Common myeloid progenitor, CD34-positive (primary cell): ENCODE data around the gene GTSF1L.

ENCODE experiments used
- CTCF ChIA-PET: fragments of 350-600 bp; sonication (Branson Sonifier 250); formaldehyde crosslinking; loops from one replicate; lab custom pipeline; 2021; ENCODE audit warnings: antibody characterized with exemption; lab: Charles Lee
- POLR2A ChIA-PET: fragments of 350-600 bp; sonication (Branson Sonifier 250); formaldehyde crosslinking; loops from one replicate; lab custom pipeline; 2021; ENCODE audit warnings: antibody characterized with exemption; lab: Charles Lee
- DNase-seq, 3 donors: peaks; one replicate each; pipeline versions ENCODE4 v3.0.0 to v3.0.0-alpha.2; 2013
- H3K27ac ChIP-seq, 2 experiments: 1 replicate in 1 of 2; 2 replicates in 1 of 2; pipeline ENCODE4 v1.7.0; 2013; ENCODE audit warnings: inconsistent platforms in 2 of 2, low read length in 2 of 2, mild to moderate bottlenecking in 2 of 2, low read depth in 1 of 2, moderate library complexity in 1 of 2; ENCODE audit not compliant: severe bottlenecking in 2 of 2, insufficient read depth in 1 of 2, poor library complexity in 1 of 2
- H3K27me3 ChIP-seq, 5 experiments: replicated peaks in 2 of 5; 1 replicate in 3 of 5; 2 replicates in 2 of 5; pipeline versions ENCODE4 v1.6.1 to v1.7.0; 2013; ENCODE audit warnings: low read length in 4 of 5, mild to moderate bottlenecking in 2 of 5, moderate library complexity in 2 of 5, inconsistent platforms in 1 of 5; ENCODE audit not compliant: insufficient read depth in 5 of 5, control insufficient read depth in 4 of 5
- H3K36me3 ChIP-seq, 4 experiments: 1 replicate in 2 of 4; 2 replicates in 2 of 4; pipeline versions ENCODE4 v1.6.1 to v1.7.0; 2013; ENCODE audit warnings: low read length in 3 of 4, control low read depth in 1 of 4, mild to moderate bottlenecking in 1 of 4; ENCODE audit not compliant: control insufficient read depth in 4 of 4, insufficient read depth in 4 of 4
- H3K4me1 ChIP-seq, 4 experiments: 1 replicate in 3 of 4; 2 replicates in 1 of 4; pipeline versions ENCODE4 v1.6.1 to v1.7.1; 2013; ENCODE audit warnings: low read length in 3 of 4, mild to moderate bottlenecking in 3 of 4, control low read depth in 1 of 4, inconsistent platforms in 1 of 4, moderate library complexity in 1 of 4; ENCODE audit not compliant: control insufficient read depth in 4 of 4, insufficient read depth in 4 of 4; ENCODE audit errors: control extremely low read depth in 1 of 4
- H3K4me3 ChIP-seq, 7 experiments: 1 replicate in 4 of 7; 2 replicates in 3 of 7; pipeline versions ENCODE4 v1.5.1 to v1.7.0; 2013; ENCODE audit warnings: mild to moderate bottlenecking in 7 of 7, low read length in 6 of 7, moderate library complexity in 6 of 7, inconsistent platforms in 2 of 7, low read depth in 2 of 7, control low read depth in 1 of 7; ENCODE audit not compliant: insufficient read depth in 4 of 7, control insufficient read depth in 1 of 7; ENCODE audit errors: extremely low read depth in 1 of 7
- H3K9me3 ChIP-seq, 5 experiments: 1 replicate in 4 of 5; 2 replicates in 1 of 5; pipeline versions ENCODE4 v1.6.1 to v1.7.1; 2013; ENCODE audit warnings: low read length in 4 of 5, mild to moderate bottlenecking in 2 of 5, inconsistent platforms in 1 of 5, low read depth in 1 of 5, moderate library complexity in 1 of 5; ENCODE audit not compliant: control insufficient read depth in 4 of 5, insufficient read depth in 2 of 5; ENCODE audit errors: control extremely low read depth in 1 of 5
- WGBS: methylation state at CpG from one replicate; pipeline ENCODE4 v1.1.5; 2013; ENCODE audit not compliant: insufficient coverage; 5-methylcytosine and 5-hydroxymethylcytosine counted together

Gene GTSF1L

DNA sequence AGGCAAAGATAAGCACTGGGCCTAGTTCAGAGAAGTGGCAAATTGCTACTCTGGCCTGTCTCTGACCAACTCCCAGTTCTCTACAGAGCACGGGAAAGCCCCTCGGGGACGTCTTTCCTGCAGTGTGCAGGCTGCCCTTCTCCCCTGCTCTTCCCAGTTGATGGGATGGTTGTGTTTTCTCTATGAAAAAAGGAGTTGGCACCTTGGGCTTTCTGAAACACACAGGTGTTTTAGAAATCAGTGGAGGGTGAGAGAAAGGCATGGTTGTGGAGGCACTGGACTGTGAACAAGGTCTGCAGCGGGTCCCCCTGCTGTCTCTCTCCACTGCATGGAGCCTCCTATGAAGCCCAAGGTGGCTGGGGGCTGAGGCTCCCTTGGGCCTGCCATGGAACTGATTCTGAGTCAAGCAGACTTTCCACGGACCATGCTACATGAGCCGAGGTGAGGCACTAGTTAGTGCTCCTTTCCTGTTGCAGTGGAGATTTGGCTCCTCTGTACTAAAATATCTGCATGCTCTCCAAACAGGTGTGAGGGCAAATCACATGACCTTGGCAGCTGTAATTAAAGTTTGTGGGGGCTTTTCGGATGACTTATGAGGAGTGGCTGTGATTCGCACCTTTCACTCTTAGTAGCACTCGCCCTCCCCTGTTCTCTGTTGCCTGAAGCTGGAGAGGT, 16.3 kb downstream of the GTSF1L start:
- Histone ChIP-seq H3K27me3 (no peaks in the 10 kb centered on the region), H3K4me3 (no peak overlapping the region), H3K4me1 (no peaks in the 10 kb centered on the region), H3K27ac (no peak overlapping the region), H3K9me3 (no peaks in the 10 kb centered on the region), H3K36me3 (peaks cover 4 to 75% (median 16%) of the 10 kb centered on the region in 4 experiments)
- CTCF ChIA-PET, result interaction anchor here (0.7 kb wide), 1 partner anchor 18 kb away, joined by 4 read pairs; no protein-coding TSS in a partner anchor
- 97% methylated on average over 9 of the region's 9 CpGs for WGBS
- POLR2A ChIA-PET, result no interaction called here
- no peak for DNase-seq

DNA sequence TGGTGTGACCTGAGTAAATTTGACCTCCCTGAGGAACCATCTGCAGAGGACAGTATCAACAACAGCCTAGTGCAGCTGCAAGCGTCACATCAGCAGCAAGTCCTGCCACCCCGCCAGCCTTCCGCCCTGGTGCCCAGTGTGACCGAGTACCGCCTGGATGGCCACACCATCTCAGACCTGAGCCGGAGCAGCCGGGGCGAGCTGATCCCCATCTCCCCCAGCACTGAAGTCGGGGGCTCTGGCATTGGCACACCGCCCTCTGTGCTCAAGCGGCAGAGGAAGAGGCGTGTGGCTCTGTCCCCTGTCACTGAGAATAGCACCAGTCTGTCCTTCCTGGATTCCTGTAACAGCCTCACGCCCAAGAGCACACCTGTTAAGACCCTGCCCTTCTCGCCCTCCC, 24.3 kb downstream of the GTSF1L start:
- Histone ChIP-seq H3K9me3 (no peaks in the 10 kb centered on the region), H3K4me3 (no peak overlapping the region), H3K4me1 (no peaks in the 10 kb centered on the region), H3K27ac (no peak overlapping the region), H3K36me3 (peaks cover 5 to 59% (median 20%) of the 10 kb centered on the region in 4 experiments), H3K27me3 (no peaks in the 10 kb centered on the region)
- ChIA-PET POLR2A (no interaction called here), CTCF (interaction anchor here (2.0 kb wide), 1 partner anchor 13 kb away, joined by 7 read pairs; no protein-coding TSS in a partner anchor)
- WGBS, result 98% methylated on average over 14 of the region's 14 CpGs
- DNase-seq, result no peak

- CTCF ChIA-PET, result interaction anchor here (2.0 kb wide), 1 partner anchor 12 kb away, joined by 7 read pairs; no protein-coding TSS in a partner anchor
- POLR2A ChIA-PET, result interaction anchor here (0.6 kb wide), 1 partner anchor 29 kb away, joined by 3 read pairs; no protein-coding TSS in a partner anchor
- H3K4me3 ChIP-seq, result no peak overlapping the region
- no peak for DNase-seq
- no peak overlapping the region for H3K27ac ChIP-seq
- no peaks in the 10 kb centered on the region for H3K4me1 ChIP-seq
- peaks cover 5 to 59% (median 22%) of the 10 kb centered on the region in 4 experiments for H3K36me3 ChIP-seq
- 97% methylated on average over 7 of the region's 8 CpGs for WGBS
- H3K9me3 ChIP-seq, result no peaks in the 10 kb centered on the region
- H3K27me3 ChIP-seq, result no peaks in the 10 kb centered on the region
Measured at GRCh38 chr20:43700627-43701026, 26.2 kb downstream of the GTSF1L start.

- WGBS, result 98% methylated on average over 5 of the region's 8 CpGs
- H3K4me3 ChIP-seq, result no peak overlapping the region
- ChIA-PET POLR2A (no interaction called here), CTCF (no interaction called here)
- no peaks in the 10 kb centered on the region for H3K4me1 ChIP-seq
- H3K27ac ChIP-seq, result no peak overlapping the region
- no peak for DNase-seq
- H3K27me3 ChIP-seq, result no peaks in the 10 kb centered on the region
- no peaks in the 10 kb centered on the region for H3K9me3 ChIP-seq
- peaks cover 5 to 56% (median 21%) of the 10 kb centered on the region in 4 experiments for H3K36me3 ChIP-seq
Measured at GRCh38 chr20:43699941-43700565, 26.7 kb downstream of the GTSF1L start.

DNA sequence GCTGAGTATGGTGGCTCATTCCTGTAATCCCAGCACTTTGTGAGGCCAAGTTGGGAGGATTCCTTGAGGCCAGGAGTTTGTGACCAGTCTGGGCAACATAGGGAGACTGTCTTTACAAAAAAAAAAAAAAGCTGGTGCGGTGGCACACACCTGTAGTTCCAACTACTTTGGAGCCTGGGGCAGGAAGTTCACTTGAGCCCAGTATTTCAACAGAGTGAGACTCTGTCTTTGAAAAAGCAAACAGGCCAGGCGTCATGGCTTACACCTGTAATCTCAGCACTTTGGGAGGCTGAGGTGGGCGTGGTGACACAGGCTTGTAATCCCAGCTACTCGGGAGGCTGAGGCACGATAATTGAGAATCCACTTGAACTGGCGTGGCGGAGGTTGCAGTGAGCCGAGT, 31.2 kb downstream of the GTSF1L start:
- POLR2A ChIA-PET, result no interaction called here
- CTCF ChIA-PET, result no interaction called here

DNA sequence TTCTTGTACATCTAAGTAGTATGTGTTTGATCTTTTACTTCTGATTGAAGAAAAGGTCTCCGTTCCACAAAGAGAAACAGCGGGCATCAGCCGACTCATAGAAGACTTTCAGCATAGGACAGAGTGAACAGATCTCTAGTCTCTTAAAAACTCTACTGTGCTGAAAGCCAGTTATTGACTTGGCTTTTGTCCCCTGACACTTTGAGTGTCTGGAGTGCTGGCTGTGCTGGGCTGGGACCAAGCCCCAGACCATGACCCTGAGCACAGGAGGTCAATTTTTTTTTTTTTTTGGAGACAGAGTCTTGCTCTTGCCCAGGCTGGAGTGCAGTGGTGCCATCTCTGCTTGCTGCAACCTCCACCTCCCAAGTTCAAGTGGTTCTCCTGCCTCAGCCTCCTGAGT, 32.0 kb downstream of the GTSF1L start:
- WGBS, result 100% methylated on average over 3 of the region's 3 CpGs
- Histone ChIP-seq H3K9me3 (no peaks in the 10 kb centered on the region), H3K27me3 (no peaks in the 10 kb centered on the region), H3K4me3 (no peak overlapping the region), H3K27ac (no peak overlapping the region), H3K4me1 (no peaks in the 10 kb centered on the region), H3K36me3 (peaks cover 0 to 46% (median 4%) of the 10 kb centered on the region in 4 experiments)
- DNase-seq, result no peak
- POLR2A ChIA-PET, result no interaction called here
- CTCF ChIA-PET, result no interaction called here

More for the DNA sequence above, 31.2 kb downstream of the GTSF1L start:
- H3K4me3 ChIP-seq, result no peak overlapping the region
- DNase-seq, result no peak
- WGBS, result 99% methylated on average over 7 of the region's 8 CpGs
- H3K27me3 ChIP-seq, result no peaks in the 10 kb centered on the region
- H3K9me3 ChIP-seq, result no peaks in the 10 kb centered on the region
- no peaks in the 10 kb centered on the region for H3K4me1 ChIP-seq
- H3K27ac ChIP-seq, result no peak overlapping the region
- H3K36me3 ChIP-seq, result peaks cover 3 to 48% (median 7%) of the 10 kb centered on the region in 4 experiments
